ENCODE data around the gene EMC6.

DNA sequence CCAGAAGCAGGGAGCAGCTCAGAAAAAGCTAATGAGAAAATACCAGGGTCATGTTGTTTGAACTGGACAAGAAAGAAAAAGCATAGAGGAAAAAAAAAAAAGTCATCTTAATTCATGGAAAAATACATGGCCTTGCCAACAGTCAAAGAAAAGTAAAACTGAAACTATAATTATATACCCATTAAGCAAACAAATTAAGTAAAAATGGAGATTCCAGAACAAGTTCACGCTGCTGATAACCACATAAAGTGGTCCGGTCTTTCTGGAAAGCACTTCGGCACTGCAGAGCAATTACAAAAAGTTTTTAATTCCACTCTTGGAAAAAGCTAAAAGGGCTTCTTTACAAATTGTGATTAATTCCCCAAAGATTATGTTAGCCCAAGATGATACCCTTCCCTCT, 39.8 kb downstream of the EMC6 start:
- TF ChIP-seq, protein P1, sequence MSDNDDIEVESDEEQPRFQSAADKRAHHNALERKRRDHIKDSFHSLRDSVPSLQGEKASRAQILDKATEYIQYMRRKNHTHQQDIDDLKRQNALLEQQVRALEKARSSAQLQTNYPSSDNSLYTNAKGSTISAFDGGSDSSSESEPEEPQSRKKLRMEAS (IDR thresholded peaks at IDR 0.05; ENCODE audit: low read depth) = no peak
- TF ChIP-seq POLR2AphosphoS5 (IDR thresholded peaks at IDR 0.05; ENCODE audit: low read depth, low read length) = no peak
- TF ChIP-seq MXI1 (IDR thresholded peaks at IDR 0.05; ENCODE audit: low read depth, low read length) = no peak
- TF ChIP-seq YY1 (IDR thresholded peaks at IDR 0.05; ENCODE audit: low read depth) = no peak
- no peak for TF ChIP-seq RFX5 (IDR thresholded peaks at IDR 0.05; ENCODE audit: low read length)
- TF ChIP-seq, protein P2, sequence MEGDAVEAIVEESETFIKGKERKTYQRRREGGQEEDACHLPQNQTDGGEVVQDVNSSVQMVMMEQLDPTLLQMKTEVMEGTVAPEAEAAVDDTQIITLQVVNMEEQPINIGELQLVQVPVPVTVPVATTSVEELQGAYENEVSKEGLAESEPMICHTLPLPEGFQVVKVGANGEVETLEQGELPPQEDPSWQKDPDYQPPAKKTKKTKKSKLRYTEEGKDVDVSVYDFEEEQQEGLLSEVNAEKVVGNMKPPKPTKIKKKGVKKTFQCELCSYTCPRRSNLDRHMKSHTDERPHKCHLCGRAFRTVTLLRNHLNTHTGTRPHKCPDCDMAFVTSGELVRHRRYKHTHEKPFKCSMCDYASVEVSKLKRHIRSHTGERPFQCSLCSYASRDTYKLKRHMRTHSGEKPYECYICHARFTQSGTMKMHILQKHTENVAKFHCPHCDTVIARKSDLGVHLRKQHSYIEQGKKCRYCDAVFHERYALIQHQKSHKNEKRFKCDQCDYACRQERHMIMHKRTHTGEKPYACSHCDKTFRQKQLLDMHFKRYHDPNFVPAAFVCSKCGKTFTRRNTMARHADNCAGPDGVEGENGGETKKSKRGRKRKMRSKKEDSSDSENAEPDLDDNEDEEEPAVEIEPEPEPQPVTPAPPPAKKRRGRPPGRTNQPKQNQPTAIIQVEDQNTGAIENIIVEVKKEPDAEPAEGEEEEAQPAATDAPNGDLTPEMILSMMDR (IDR thresholded peaks at IDR 0.05) = no peak

Data from SK-N-SH (cell line).